ENCODE results near the gene IFFO2. TPM values are rescaled to one million over a fixed set of nuclear protein-coding genes. Genes with fewer than 3 reads are reported as not detected.

The IFFO2 gene
- total RNA-seq, 1 donor from 2014 or later = 39.6 TPM

- Mint-ChIP-seq H3K36me3 (ENCODE audit: low read depth, unreplicated experiment) (peaks cover 13% of the 10 kb centered on the region), H3K4me3 (ENCODE audit: unreplicated experiment) (no peak overlapping the region), H3K9me3 (ENCODE audit: unreplicated experiment) (peaks cover under 1% of the 10 kb centered on the region), H3K27me3 (ENCODE audit: low read depth, unreplicated experiment) (no peaks in the 10 kb centered on the region), H3K27ac (ENCODE audit: unreplicated experiment) (no peak overlapping the region), H3K4me1 (ENCODE audit: low read depth, unreplicated experiment) (peaks cover 25% of the 10 kb centered on the region)
- no peak overlapping the region for H3K4me3 ChIP-seq (ENCODE audit: insufficient read depth, low read depth, low read length)
- H3K4me2 ChIP-seq (ENCODE audit: low read length) = no peak overlapping the region
- peaks cover 31% of the 10 kb centered on the region for H3K4me1 ChIP-seq (ENCODE audit: insufficient read depth, low read length)
- no peaks in the 10 kb centered on the region for H3K27me3 ChIP-seq (ENCODE audit: insufficient read depth, low read length)
- no peak overlapping the region for H3K27ac ChIP-seq (ENCODE audit: low read depth, low read length)
- peaks cover 91% of the 10 kb centered on the region for H3K79me2 ChIP-seq (ENCODE audit: insufficient read depth, low read length)
- no peak for TF ChIP-seq EZH2 (IDR thresholded peaks at IDR 0.05; ENCODE audit: insufficient read depth, low read length)
- no peak for TF ChIP-seq CTCF (IDR thresholded peaks at IDR 0.05; ENCODE audit: insufficient read depth, low read depth, low read length)
- no peak for FAIRE-seq
- no peak overlapping the region for H3K9ac ChIP-seq (ENCODE audit: low read length)
- H3K36me3 ChIP-seq (ENCODE audit: insufficient read depth, low read length) = peaks cover 6% of the 10 kb centered on the region
- no peak for DNase-seq (ENCODE audit: low read depth)
- H3K9me3 ChIP-seq (ENCODE audit: insufficient read depth, low read depth, low read length) = no peaks in the 10 kb centered on the region
- no peak overlapping the region for H2AFZ ChIP-seq (ENCODE audit: low read depth, low read length)
- peaks cover 78% of the 10 kb centered on the region for H4K20me1 ChIP-seq (ENCODE audit: insufficient read depth, low read length)
Measured at GRCh38 chr1:18919956-18920355, 36.5 kb downstream of the IFFO2 start.

GRCh38 chr1:18919197-18919905 is 37.1 kb downstream of the IFFO2 start:
- Histone ChIP-seq H4K20me1 (ENCODE audit: insufficient read depth, low read length) (peaks cover 75% of the 10 kb centered on the region), H3K4me3 (ENCODE audit: insufficient read depth, low read depth, low read length) (no peak overlapping the region), H3K36me3 (ENCODE audit: insufficient read depth, low read length) (peaks cover 6% of the 10 kb centered on the region), H3K9me3 (ENCODE audit: insufficient read depth, low read depth, low read length) (no peaks in the 10 kb centered on the region), H3K79me2 (ENCODE audit: insufficient read depth, low read length) (peaks cover 85% of the 10 kb centered on the region), H3K27ac (ENCODE audit: low read depth, low read length) (no peak overlapping the region), H2AFZ (ENCODE audit: low read depth, low read length) (no peak overlapping the region), H3K9ac (ENCODE audit: low read length) (no peak overlapping the region), H3K4me2 (ENCODE audit: low read length) (no peak overlapping the region), H3K4me1 (ENCODE audit: insufficient read depth, low read length) (peaks cover 28% of the 10 kb centered on the region), H3K27me3 (ENCODE audit: insufficient read depth, low read length) (no peaks in the 10 kb centered on the region)
- FAIRE-seq (no peak), DNase-seq (ENCODE audit: low read depth) (no peak)
- no peak overlapping the region for H3K27ac Mint-ChIP-seq (ENCODE audit: unreplicated experiment)
- H3K9me3 Mint-ChIP-seq (ENCODE audit: unreplicated experiment) = no peaks in the 10 kb centered on the region
- TF ChIP-seq EZH2 (IDR thresholded peaks at IDR 0.05; ENCODE audit: insufficient read depth, low read length) = no peak
- peaks cover 22% of the 10 kb centered on the region for H3K4me1 Mint-ChIP-seq (ENCODE audit: low read depth, unreplicated experiment)
- peaks cover 13% of the 10 kb centered on the region for H3K36me3 Mint-ChIP-seq (ENCODE audit: low read depth, unreplicated experiment)
- no peak overlapping the region for H3K4me3 Mint-ChIP-seq (ENCODE audit: unreplicated experiment)
- no peaks in the 10 kb centered on the region for H3K27me3 Mint-ChIP-seq (ENCODE audit: low read depth, unreplicated experiment)

- Histone ChIP-seq H3K9me3 (ENCODE audit: insufficient read depth, low read depth, low read length) (no peaks in the 10 kb centered on the region), H3K4me1 (ENCODE audit: insufficient read depth, low read length) (peaks cover 24% of the 10 kb centered on the region), H3K79me2 (ENCODE audit: insufficient read depth, low read length) (peaks cover 77% of the 10 kb centered on the region), H3K27ac (ENCODE audit: low read depth, low read length) (no peak overlapping the region), H4K20me1 (ENCODE audit: insufficient read depth, low read length) (peaks cover 71% of the 10 kb centered on the region), H3K4me3 (ENCODE audit: insufficient read depth, low read depth, low read length) (no peak overlapping the region), H3K4me2 (ENCODE audit: low read length) (no peak overlapping the region), H3K36me3 (ENCODE audit: insufficient read depth, low read length) (peaks cover 6% of the 10 kb centered on the region), H2AFZ (ENCODE audit: low read depth, low read length) (no peak overlapping the region), H3K27me3 (ENCODE audit: insufficient read depth, low read length) (no peaks in the 10 kb centered on the region), H3K9ac (ENCODE audit: low read length) (no peak overlapping the region)
- no peak for FAIRE-seq
- TF ChIP-seq CTCF (IDR thresholded peaks at IDR 0.05; ENCODE audit: insufficient read depth, low read depth, low read length) (no peak), EZH2 (IDR thresholded peaks at IDR 0.05; ENCODE audit: insufficient read depth, low read length) (no peak)
- no peak overlapping the region for H3K27ac Mint-ChIP-seq (ENCODE audit: unreplicated experiment)
- no peak for DNase-seq (ENCODE audit: low read depth)
- peaks cover 18% of the 10 kb centered on the region for H3K4me1 Mint-ChIP-seq (ENCODE audit: low read depth, unreplicated experiment)
- H3K27me3 Mint-ChIP-seq (ENCODE audit: low read depth, unreplicated experiment) = no peaks in the 10 kb centered on the region
- H3K9me3 Mint-ChIP-seq (ENCODE audit: unreplicated experiment) = no peaks in the 10 kb centered on the region
- peaks cover 13% of the 10 kb centered on the region for H3K36me3 Mint-ChIP-seq (ENCODE audit: low read depth, unreplicated experiment)
- no peak overlapping the region for H3K4me3 Mint-ChIP-seq (ENCODE audit: unreplicated experiment)
Measured at GRCh38 chr1:18918417-18918816, 38.1 kb downstream of the IFFO2 start.

All from astrocyte (in vitro differentiated cells and primary cell).